ENCODE data around the gene MITF. TPM values are rescaled to one million over a fixed set of nuclear protein-coding genes. Genes with fewer than 3 reads are reported as not detected.

The MITF gene
- total and polyA plus RNA-seq, 8 donors: 6.2 to 29.6 (median 7.5) TPM

DNA sequence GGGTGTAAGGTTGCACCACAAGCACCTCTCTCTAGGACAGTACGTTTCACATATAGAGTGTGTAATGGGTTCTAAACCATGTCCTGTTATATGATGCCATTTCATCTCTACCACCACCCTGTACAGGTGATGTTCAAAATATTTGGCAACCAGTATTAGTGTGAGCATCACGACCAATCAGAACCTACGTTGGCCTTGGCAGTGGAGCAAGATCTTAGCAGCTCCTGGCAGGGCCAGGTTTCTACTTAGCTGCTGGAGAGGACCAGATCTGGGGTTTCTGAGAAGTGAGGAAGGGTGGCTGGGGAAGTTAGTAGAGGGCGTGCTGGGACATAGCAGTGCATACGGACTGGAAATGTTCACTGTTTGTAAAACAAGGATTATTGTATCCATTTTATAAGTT lies 23.1 kb upstream of the MITF start:
- ATAC-seq: no peak
- Histone ChIP-seq H3K4me1 (no peaks in the 10 kb centered on the region), H3K4me3 (no peak overlapping the region), H3K9me3 (no peaks in the 10 kb centered on the region), H3K36me3 (no peaks in the 10 kb centered on the region), H3K27ac (no peak overlapping the region), H3K27me3 (no peaks in the 10 kb centered on the region)
- intact Hi-C loops (cut with DNase I): no loop called here
- DNase-seq: no peak
- TF ChIP-seq CTCF (IDR thresholded peaks at IDR 0.05): no peak

GRCh38 chr3:69718866-69719586 lies 20.2 kb upstream of the MITF start:
- no peaks in the 10 kb centered on the region for H3K36me3 ChIP-seq
- intact Hi-C loops (cut with DNase I): no loop called here
- H3K4me3 ChIP-seq: no peak overlapping the region

GRCh38 chr3:69719587-69720122 lies 19.6 kb upstream of the MITF start:
- H3K4me3 ChIP-seq: no peak overlapping the region
- intact Hi-C loops (cut with DNase I): no loop called here
- TF ChIP-seq CTCF (IDR thresholded peaks at IDR 0.05): no peak
- H3K27me3 ChIP-seq: no peaks in the 10 kb centered on the region
- H3K9me3 ChIP-seq: no peaks in the 10 kb centered on the region
- ATAC-seq (no peak), DNase-seq (no peak)
- no peak overlapping the region for H3K27ac ChIP-seq
- H3K4me1 ChIP-seq: no peaks in the 10 kb centered on the region
- no peaks in the 10 kb centered on the region for H3K36me3 ChIP-seq

More at GRCh38 chr3:69718866-69719586, 20.2 kb upstream of the MITF start:
- no peaks in the 10 kb centered on the region for H3K4me1 ChIP-seq
- ATAC-seq: no peak
- no peak for DNase-seq
- no peaks in the 10 kb centered on the region for H3K27me3 ChIP-seq
- no peaks in the 10 kb centered on the region for H3K9me3 ChIP-seq
- no peak overlapping the region for H3K27ac ChIP-seq
- TF ChIP-seq CTCF (IDR thresholded peaks at IDR 0.05): no peak

- H3K27ac ChIP-seq: no peak overlapping the region
- ATAC-seq (no peak), DNase-seq (no peak)
- H3K36me3 ChIP-seq: no peaks in the 10 kb centered on the region
- intact Hi-C loops (cut with DNase I): no loop called here
- no peak overlapping the region for H3K4me3 ChIP-seq
- no peaks in the 10 kb centered on the region for H3K4me1 ChIP-seq
- H3K27me3 ChIP-seq: no peaks in the 10 kb centered on the region
- H3K9me3 ChIP-seq: no peaks in the 10 kb centered on the region
- no peak for TF ChIP-seq CTCF (IDR thresholded peaks at IDR 0.05)
These were observed 18.4 kb upstream of the MITF start for GRCh38 chr3:69720824-69721223.

GRCh38 chr3:69723389-69723788 lies 15.9 kb upstream of the MITF start:
- Histone ChIP-seq H3K27me3 (no peaks in the 10 kb centered on the region), H3K27ac (no peak overlapping the region), H3K36me3 (no peaks in the 10 kb centered on the region), H3K4me1 (no peaks in the 10 kb centered on the region), H3K4me3 (no peak overlapping the region), H3K9me3 (no peaks in the 10 kb centered on the region)
- DNase-seq: no peak
- ATAC-seq: no peak
- intact Hi-C loops (cut with DNase I): no loop called here
- TF ChIP-seq CTCF (IDR thresholded peaks at IDR 0.05): no peak

All from left lung (tissue), 10 donors.